Fibroblast of the aortic adventitia (primary cell): Measurements from ENCODE around the gene MMP23B. TPM values are rescaled to one million over a fixed set of nuclear protein-coding genes. Genes with fewer than 3 reads are reported as not detected.

Experiments
- DNase-seq: peaks from one replicate; pipeline ENCODE4 v3.0.0-alpha.2; 2010; ENCODE audit warnings: low read depth
- H3K4me3 ChIP-seq: 2 replicates; pipeline ENCODE4 v1.5.1; 2011; ENCODE audit warnings: low read depth, mild to moderate bottlenecking, control low read depth, low read length, moderate library complexity
- CTCF ChIP-seq: IDR thresholded peaks from 2 replicates; pipeline ENCODE4 v1.5.1; 2011; ENCODE audit warnings: mild to moderate bottlenecking, low read length, control low read depth, inconsistent platforms; ENCODE audit not compliant: insufficient read depth
- total RNA-seq: library from RNA; depleted of rRNA; stranded (reverse); fragments of >200 nt; gene quantifications from 2 replicates; pipeline ENCODE4 v1.2.3, GENCODE V29; 2012; ENCODE audit warnings: low replicate concordance

MMP23B gene
- total RNA-seq, 1 donor, result 13.5 TPM

- no peak for DNase-seq
- H3K4me3 ChIP-seq, result no peak overlapping the region
- no peak for TF ChIP-seq CTCF
Measured at GRCh38 chr1:1624443-1625403, 7.2 kb upstream of the MMP23B start.

- H3K4me3 ChIP-seq, result no peak overlapping the region
- no peak for TF ChIP-seq CTCF
- DNase-seq, result no peak
Measured at GRCh38 chr1:1625404-1625775, 6.6 kb upstream of the MMP23B start.

GRCh38 chr1:1625824-1626206 lies 6.2 kb upstream of the MMP23B start:
- no peak overlapping the region for H3K4me3 ChIP-seq
- no peak for DNase-seq
- TF ChIP-seq CTCF, result no peak

GRCh38 chr1:1626207-1627141 lies 5.5 kb upstream of the MMP23B start:
- H3K4me3 ChIP-seq, result no peak overlapping the region
- TF ChIP-seq CTCF, result no peak
- DNase-seq, result no peak

GRCh38 chr1:1627261-1627828 lies 4.6 kb upstream of the MMP23B start:
- TF ChIP-seq CTCF, result no peak

GRCh38 chr1:1627829-1628753 lies 3.9 kb upstream of the MMP23B start:
- DNase-seq, result no peak
- TF ChIP-seq CTCF, result no peak
- no peak overlapping the region for H3K4me3 ChIP-seq

More at GRCh38 chr1:1627261-1627828, 4.6 kb upstream of the MMP23B start:
- no peak for DNase-seq
- no peak overlapping the region for H3K4me3 ChIP-seq
